HG02981 (cell line): ENCODE data around the gene DEPDC5.
"Not testable (repeated sequence)": the region's sequence is repeated elsewhere in the genome, so short reads cannot be mapped to it uniquely, and the experiment has no call there.

Experiments used
- ATAC-seq: cut with Tn5 transposase; IDR thresholded peaks from one replicate; pipeline ENCODE4 v1.9.1; 2021; ENCODE audit warnings: mild to moderate bottlenecking, moderate library complexity; ENCODE audit not compliant: unreplicated experiment

DEPDC5 gene

GRCh38 chr22:31753634-31754501 is at the start of gene DEPDC5:
Gene DEPDC5, plus strand, starts transcription at chr22:31754019. Its CDS starts 903 bp downstream, at chr22:31754922.
- ATAC-seq = peak; percentile 56

DNA sequence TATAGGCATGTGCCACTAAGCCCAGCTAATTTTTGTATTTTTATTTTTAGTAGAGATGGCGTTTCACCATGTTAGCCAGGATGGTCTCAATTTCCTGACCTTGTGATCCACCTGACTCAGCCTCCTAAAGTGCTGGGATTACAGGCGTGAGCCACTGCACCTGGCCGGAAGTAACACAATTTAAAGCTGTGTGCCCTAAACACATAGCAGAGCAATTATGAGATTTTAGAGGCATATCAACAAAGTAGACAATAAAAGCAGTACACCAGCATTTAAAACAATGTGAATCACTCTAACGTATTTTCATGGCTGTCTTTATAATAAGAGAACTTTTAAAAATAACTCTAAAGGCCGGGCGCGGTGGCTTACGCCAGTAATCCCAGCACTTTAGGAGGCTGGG is 46.3 kb upstream of the DEPDC5 start:
- no peak for ATAC-seq

GRCh38 chr22:31711226-31711625 is 42.6 kb upstream of the DEPDC5 start:
- not testable (repeated sequence) for ATAC-seq

DNA sequence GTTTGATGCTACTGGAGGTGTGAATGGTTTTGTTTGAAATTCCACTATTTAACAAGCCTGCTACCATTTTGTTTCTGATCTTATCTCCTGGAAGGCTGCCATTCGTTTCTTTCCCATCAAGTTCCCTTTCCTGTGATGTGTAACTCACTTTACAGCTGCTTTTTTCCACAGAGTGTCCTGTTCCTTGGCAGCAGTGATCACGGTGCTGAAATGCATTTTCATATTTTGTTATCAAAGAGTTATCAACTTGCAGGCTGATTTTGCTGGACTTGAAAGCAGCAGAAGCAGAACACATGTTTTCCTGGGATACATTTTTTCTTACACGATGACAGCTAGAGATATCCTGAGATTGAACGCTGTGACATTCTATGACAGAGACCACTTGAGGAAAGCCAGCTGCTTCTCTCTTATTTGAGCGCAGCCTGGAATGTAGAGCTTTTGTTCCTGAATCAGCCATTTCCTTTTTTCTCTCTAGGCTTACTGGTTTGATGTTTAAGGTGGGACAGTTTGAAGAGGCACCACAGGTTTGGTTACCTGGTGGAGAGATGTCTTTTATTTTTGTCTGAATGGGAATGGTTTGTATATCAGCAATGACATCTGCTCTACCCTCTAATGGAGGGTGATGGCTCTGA is 38.6 kb upstream of the DEPDC5 start:
- ATAC-seq = no peak

GRCh38 chr22:31719850-31720471 is 33.9 kb upstream of the DEPDC5 start:
- no peak for ATAC-seq

DNA sequence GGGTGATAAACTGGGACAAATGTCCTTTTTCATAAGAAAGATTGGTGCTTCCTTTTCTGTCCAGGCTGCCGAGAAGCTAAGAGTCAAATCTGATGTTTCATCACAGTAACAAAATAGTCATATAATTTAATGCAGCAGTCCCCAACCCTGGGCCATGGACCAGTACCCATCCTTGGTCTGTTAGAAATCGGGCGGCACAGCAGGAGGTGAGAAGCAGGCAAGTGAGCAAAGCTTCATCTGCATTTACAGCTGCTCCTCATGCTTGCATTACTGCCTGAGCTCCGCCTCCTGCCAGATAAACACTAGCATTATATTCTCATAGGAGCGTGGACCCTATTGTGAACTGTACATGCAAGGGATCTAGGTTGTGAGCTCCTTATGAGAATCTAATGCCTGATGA is 30.1 kb upstream of the DEPDC5 start:
- no peak for ATAC-seq

DNA sequence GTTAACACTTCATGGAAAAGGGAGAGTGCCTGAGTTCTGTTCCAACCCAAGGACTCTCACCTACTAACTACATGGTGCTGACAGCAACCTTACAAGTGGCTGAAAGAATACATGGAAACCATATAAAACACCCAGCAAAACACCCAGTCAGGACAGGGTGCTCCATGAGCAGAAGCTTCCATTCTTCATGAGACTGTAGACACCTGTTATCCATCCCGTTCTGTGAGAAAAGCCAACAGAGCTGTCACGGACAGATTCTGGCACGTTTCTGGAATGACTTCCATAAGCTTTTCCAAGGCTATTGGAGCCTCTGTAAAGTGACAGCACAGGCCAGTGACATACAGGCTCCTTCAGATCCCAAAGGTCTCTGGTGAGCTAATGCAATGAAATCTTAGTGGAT is 27.1 kb upstream of the DEPDC5 start:
- ATAC-seq = no peak

- ATAC-seq = no peak
Measured at GRCh38 chr22:31728857-31729256, 25.0 kb upstream of the DEPDC5 start.

GRCh38 chr22:31730344-31730711 is 23.5 kb upstream of the DEPDC5 start:
- no peak for ATAC-seq

DNA sequence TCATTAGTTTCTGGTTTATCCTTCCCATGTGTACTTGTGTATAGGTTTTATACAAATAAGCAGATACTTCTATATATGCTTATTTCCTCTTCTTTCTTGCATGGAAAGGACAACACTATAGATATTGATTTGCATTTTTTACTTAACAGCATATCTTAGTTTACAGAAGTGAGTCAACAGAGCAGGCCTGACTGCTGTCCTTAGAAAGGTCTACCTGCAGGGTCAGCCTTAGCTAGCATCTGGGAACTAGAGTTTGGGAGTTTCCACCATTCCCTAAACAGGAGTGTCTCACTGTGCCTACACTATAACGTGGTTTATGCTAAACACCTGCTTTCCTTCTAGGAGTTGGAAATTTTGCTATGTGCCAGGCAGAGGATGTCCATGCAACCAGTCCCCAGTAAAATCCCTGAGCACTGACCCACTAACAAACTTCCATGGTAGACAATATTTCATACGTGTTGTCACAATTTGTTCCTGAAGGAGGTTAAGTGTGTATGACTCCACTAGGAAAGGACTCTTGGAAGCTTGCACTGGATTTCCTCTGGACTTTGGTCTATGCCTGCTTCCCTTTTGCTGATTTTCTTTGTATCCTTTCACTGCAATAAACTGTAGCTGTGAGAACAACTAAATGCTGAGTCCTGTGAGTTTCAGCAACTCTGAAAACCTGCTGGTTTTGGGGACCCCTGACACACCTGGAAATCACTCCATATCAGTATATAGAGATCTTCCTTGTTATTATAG is 21.6 kb upstream of the DEPDC5 start:
- no peak for ATAC-seq

DNA sequence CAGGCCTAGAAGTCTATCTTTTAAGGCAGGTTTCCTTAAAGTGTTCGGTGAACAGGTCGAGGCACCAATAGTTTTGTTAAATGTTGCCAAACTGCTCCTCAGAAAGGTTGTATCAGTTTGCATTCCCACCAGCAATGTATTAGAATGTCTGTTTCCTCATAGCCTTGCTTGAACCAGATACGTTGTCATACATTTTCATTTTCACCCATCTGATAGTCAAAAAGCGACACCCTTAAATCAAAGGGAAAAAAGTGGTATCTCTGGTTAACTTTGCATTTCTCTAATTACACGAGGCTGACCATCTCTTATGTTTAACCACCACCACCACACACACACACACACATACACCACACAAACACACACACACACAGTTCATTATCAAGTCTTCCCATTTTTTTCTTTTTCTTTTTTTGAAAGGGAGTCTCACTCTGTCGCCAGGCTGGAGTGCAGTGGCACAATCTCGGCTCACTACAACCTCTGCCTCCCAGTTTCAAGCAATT is 20.2 kb upstream of the DEPDC5 start:
- no peak for ATAC-seq

DNA sequence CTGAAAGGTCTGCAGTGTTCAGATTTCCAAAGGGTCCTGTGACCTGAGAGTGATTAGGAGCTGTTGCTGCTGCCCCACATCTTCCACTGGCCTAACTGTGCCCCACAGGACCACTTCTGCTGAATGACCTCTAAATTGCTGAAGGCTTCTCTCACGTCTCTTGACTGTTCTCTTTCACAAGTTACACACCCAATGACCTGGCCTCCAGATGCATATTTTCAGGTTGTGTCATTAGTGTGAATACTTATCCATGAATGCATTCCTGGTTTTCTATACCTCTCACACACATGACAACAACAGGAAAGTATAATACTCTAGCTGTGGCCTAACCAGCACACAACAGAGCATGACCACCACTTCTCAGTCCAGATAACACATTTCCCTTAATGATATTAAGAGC is 19.3 kb upstream of the DEPDC5 start:
- no peak for ATAC-seq

- no peak for ATAC-seq
Measured at GRCh38 chr22:31736458-31736857, 17.4 kb upstream of the DEPDC5 start.

DNA sequence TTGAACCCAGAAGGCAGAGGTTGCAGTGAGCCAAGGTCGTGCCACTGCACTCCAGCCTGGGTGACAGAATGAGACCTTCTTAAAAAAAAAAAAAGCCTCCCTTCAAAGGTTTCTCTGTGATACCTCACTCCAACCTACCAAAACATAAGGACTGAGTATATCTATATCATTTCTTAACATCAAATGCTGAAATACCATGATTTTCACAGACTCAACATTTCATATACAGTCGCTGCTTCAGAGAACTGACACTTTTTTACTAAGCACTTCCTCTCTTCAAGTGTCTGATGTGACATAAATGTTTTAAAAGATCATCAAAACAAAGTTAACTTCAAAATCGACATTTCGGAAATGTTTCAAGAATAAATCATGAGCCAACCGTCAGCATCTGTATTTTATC is 15.9 kb upstream of the DEPDC5 start:
- no peak for ATAC-seq

GRCh38 chr22:31738566-31738965 is 15.3 kb upstream of the DEPDC5 start:
- no peak for ATAC-seq

GRCh38 chr22:31739795-31740201 is 14.0 kb upstream of the DEPDC5 start:
- no peak for ATAC-seq

DNA sequence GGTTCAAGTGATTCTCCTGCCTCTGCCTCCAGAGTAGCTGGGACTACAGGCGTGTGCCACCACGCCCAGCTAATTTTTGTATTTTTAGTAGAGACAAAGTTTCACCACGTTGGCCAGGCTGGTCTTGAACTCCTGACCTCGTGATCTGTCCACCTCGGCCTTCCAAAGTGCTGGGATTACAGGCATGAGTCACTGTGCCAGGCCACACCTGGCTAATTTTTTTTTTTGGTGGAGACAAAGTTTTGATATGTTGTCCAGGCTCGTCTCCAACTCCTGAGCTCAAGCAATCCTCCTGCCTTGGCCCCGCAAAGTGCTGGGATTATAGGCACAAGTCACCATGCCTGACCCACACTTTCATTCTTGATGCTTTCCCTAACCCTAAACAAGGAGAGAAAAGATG is 13.5 kb upstream of the DEPDC5 start:
- ATAC-seq = not testable (repeated sequence)

DNA sequence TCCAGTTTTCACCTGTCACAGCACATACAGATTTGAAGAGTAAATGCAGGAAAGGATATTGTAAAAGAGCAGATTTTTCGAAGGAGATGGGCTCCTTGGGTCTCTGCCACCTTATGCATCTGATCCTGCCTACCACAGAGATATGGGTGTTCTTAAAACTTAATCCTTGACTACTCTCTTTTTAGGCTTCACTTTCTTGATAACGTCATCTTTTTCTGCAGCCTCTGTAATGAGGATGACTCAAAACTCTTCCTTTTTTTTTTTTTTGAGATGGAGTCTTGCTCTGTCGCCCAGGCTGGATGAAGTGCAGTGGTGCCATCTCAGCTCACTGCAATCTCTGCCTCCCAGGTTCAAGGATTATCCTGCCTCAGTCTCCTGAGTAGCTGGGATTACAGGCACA is 11.7 kb upstream of the DEPDC5 start:
- no peak for ATAC-seq

DNA sequence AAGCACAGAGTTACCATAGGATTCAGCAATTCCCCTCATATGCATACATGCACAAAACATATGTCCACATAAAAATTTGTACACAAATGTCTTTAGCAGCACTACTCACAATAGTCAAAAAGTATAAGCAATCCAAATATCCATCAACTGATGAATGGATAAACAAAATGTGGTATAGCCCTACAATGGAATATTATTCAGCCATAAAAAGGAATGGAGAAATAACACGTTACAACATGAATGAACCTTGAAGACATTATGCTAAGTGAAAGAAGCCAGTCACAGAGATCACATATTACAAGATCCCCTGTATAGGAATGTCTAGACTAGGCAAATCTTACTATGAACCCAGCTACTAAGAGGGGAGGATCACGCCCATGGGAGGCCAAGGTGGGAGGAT is 11.1 kb upstream of the DEPDC5 start:
- ATAC-seq = no peak

DNA sequence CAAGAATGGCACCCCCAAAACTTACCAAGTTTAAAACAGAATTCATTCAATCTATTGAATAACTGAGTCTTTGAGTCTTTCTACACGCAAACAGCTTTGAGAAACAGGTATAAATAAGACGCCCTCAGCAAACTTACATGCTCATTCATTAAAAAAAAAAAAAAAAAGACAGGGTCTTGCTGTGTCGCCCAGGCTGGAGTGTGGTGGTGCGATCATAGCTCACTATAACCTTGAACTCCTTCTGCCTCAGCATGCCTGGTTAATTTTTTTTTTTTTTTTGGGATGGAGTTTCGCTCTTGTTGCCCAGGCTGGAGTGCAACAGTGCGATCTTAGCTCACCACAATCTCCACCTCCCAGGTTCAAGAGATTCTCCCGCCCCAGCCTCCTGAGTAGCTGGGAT is 9.9 kb upstream of the DEPDC5 start:
- ATAC-seq = no peak

DNA sequence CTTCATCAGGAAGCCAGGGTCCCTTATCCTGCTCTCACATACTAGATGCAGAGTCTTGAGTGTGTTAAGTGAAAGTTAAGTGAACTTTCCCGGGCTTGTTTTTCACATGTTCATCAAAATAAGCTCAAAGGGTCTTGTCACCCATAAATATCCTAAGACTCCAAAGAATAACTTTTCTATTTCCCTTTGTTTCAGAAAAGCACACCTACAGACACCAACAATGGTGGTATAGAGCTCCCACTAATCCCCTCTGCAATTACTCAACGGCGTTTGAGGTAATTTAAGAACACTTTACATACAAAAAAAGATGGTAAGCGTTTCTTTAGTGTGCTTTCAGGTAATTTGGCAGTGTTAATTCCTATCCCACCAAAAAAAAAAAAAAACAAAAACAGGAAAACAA is 6.4 kb upstream of the DEPDC5 start:
- ATAC-seq = no peak
